ENCODE measurements around the gene RRM1. TPM values are rescaled to one million over a fixed set of nuclear protein-coding genes. Genes with fewer than 3 reads are reported as not detected.

RRM1 gene
- total and polyA plus RNA-seq, 2 experiments from 2014 or later: 41.0 to 44.6 TPM

GRCh38 chr11:4054643-4055042, 40.0 kb upstream of the RRM1 start:
- peaks cover 5% of the 10 kb centered on the region for H3K36me3 ChIP-seq
- no peak overlapping the region for H3K27ac ChIP-seq
- TF ChIP-seq CTCF (IDR thresholded peaks at IDR 0.05; ENCODE audit: low read depth, low read length): no peak
- DNase-seq (ENCODE audit: low read depth in 1 of 2, low spot score in 1 of 2): no peak
- H3K4me3 ChIP-seq: no peak overlapping the region
- no peaks in the 10 kb centered on the region for H3K27me3 ChIP-seq
- no peaks in the 10 kb centered on the region for H3K4me1 ChIP-seq (ENCODE audit: low read depth)
- H3K9me3 ChIP-seq (ENCODE audit: low read depth): no peaks in the 10 kb centered on the region

DNA sequence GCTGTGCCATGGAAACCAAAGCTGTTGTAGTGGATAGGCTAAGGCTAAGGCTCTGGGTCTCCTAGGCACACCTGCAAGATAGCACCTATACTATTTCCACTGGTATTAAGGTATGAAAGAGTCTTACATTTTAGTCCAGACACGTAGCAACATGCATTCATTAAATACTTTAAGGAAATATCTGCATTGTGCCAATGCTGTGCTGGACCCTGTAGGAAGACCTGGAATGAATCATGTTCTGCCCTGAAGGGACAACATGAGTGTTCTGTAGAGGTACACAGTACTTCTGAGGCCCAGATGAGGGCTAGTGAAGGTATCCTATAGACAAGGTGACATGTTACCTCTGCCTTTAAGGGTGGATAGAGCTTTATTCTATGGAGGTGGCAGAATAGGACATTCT, 35.2 kb upstream of the RRM1 start:
- TF ChIP-seq CTCF (IDR thresholded peaks at IDR 0.05; ENCODE audit: low read depth, low read length): no peak
- no peaks in the 10 kb centered on the region for H3K9me3 ChIP-seq (ENCODE audit: low read depth)
- peaks cover 12% of the 10 kb centered on the region for H3K36me3 ChIP-seq
- H3K27ac ChIP-seq: no peak overlapping the region
- H3K4me1 ChIP-seq (ENCODE audit: low read depth): no peaks in the 10 kb centered on the region
- H3K4me3 ChIP-seq: no peak overlapping the region
- H3K27me3 ChIP-seq: no peaks in the 10 kb centered on the region
- DNase-seq (ENCODE audit: low read depth in 1 of 2, low spot score in 1 of 2): no peak

- Histone ChIP-seq H3K27me3 (no peaks in the 10 kb centered on the region), H3K27ac (no peak overlapping the region), H3K4me3 (no peak overlapping the region), H3K36me3 (peaks cover 12% of the 10 kb centered on the region), H3K4me1 (ENCODE audit: low read depth) (no peaks in the 10 kb centered on the region), H3K9me3 (ENCODE audit: low read depth) (no peaks in the 10 kb centered on the region)
- no peak for DNase-seq (ENCODE audit: low read depth in 1 of 2, low spot score in 1 of 2)
- TF ChIP-seq CTCF (IDR thresholded peaks at IDR 0.05; ENCODE audit: low read depth, low read length): no peak
Measured at GRCh38 chr11:4060182-4060923, 34.2 kb upstream of the RRM1 start.

GRCh38 chr11:4061700-4062099, 32.9 kb upstream of the RRM1 start:
- no peak for TF ChIP-seq CTCF (IDR thresholded peaks at IDR 0.05; ENCODE audit: low read depth, low read length)
- Histone ChIP-seq H3K4me3 (no peak overlapping the region), H3K9me3 (ENCODE audit: low read depth) (no peaks in the 10 kb centered on the region), H3K27ac (no peak overlapping the region), H3K4me1 (ENCODE audit: low read depth) (no peaks in the 10 kb centered on the region), H3K27me3 (no peaks in the 10 kb centered on the region), H3K36me3 (peaks cover 12% of the 10 kb centered on the region)
- no peak for DNase-seq (ENCODE audit: low read depth in 1 of 2, low spot score in 1 of 2)

DNA sequence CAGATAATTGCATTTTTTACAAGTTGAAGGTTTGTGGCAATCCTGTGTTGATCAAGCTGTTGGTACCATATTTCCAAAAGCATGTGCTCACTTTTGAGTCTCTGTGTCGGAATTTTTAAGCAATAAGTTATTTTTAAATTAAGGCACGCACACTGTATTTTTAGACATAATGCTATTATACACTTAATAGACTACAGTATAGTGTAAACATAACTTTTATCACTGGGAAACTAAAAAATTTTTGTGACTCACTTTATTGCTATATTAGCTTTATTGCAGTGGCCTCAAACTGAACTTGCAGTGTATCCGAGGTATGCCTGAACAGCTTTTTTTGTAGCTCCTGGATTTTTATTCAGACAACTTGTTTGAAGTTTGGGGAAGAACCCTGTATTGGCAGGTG, 31.3 kb upstream of the RRM1 start:
- TF ChIP-seq CTCF (IDR thresholded peaks at IDR 0.05; ENCODE audit: low read depth, low read length): no peak
- Histone ChIP-seq H3K27ac (no peak overlapping the region), H3K27me3 (no peaks in the 10 kb centered on the region), H3K36me3 (peaks cover 12% of the 10 kb centered on the region), H3K4me1 (ENCODE audit: low read depth) (no peaks in the 10 kb centered on the region), H3K9me3 (ENCODE audit: low read depth) (no peaks in the 10 kb centered on the region), H3K4me3 (no peak overlapping the region)
- DNase-seq (ENCODE audit: low read depth in 1 of 2, low spot score in 1 of 2): no peak
